ENCODE measurements around the gene FAM83G.
A peak's percentile ranks its signal among the peaks of the same experiment; 100 is the strongest.
"Not testable (repeated sequence)": the region's sequence is repeated elsewhere in the genome, so short reads cannot be mapped to it uniquely, and the experiment has no call there.

The FAM83G gene

GRCh38 chr17:19023209-19023999 is 18.8 kb upstream of the FAM83G start:
- TF ChIP-seq ZC3H10 (CRISPR knock-in tag; IDR thresholded peaks at IDR 0.05) (no peak), GLIS3 (CRISPR knock-in tag; IDR thresholded peaks at IDR 0.05) (no peak), ISL1 (CRISPR knock-in tag; IDR thresholded peaks at IDR 0.05) (no peak)
- no peak for ATAC-seq

GRCh38 chr17:19022747-19023146 is 18.2 kb upstream of the FAM83G start:
- no peak for ATAC-seq
- TF ChIP-seq GLIS3 (CRISPR knock-in tag; IDR thresholded peaks at IDR 0.05) (no peak), ZC3H10 (CRISPR knock-in tag; IDR thresholded peaks at IDR 0.05) (no peak), CREB5 (CRISPR knock-in tag; IDR thresholded peaks at IDR 0.05; ENCODE audit: low read depth) (no peak), ISL1 (CRISPR knock-in tag; IDR thresholded peaks at IDR 0.05) (no peak), CSDC2 (CRISPR knock-in tag; IDR thresholded peaks at IDR 0.05) (no peak), ZFP3 (CRISPR knock-in tag; IDR thresholded peaks at IDR 0.05) (no peak), OSR1 (CRISPR knock-in tag; IDR thresholded peaks at IDR 0.05) (no peak), ZNF565 (CRISPR knock-in tag; conservative IDR thresholded peaks at IDR 0.05; ENCODE audit: low read depth) (no peak), ZNF70 (CRISPR knock-in tag; IDR thresholded peaks at IDR 0.05) (no peak), ZFP30 (CRISPR knock-in tag; IDR thresholded peaks at IDR 0.05) (no peak)

GRCh38 chr17:19022128-19022527 is 17.6 kb upstream of the FAM83G start:
- no peak for ATAC-seq
- no peak for TF ChIP-seq PATZ1 (CRISPR knock-in tag; IDR thresholded peaks at IDR 0.05; ENCODE audit: borderline replicate concordance)

GRCh38 chr17:19021622-19022083 is 17.1 kb upstream of the FAM83G start:
- peak; percentile 40; the same call in 1 of the 3 replicates for ATAC-seq
- TF ChIP-seq ZC3H10 (CRISPR knock-in tag; IDR thresholded peaks at IDR 0.05) (no peak), POU6F1 (CRISPR knock-in tag; IDR thresholded peaks at IDR 0.05; ENCODE audit: borderline replicate concordance, low read depth) (no peak), ISL1 (CRISPR knock-in tag; IDR thresholded peaks at IDR 0.05) (no peak), GLIS3 (CRISPR knock-in tag; IDR thresholded peaks at IDR 0.05) (no peak), CSRNP3 (CRISPR knock-in tag; IDR thresholded peaks at IDR 0.05) (no peak), CREB5 (CRISPR knock-in tag; IDR thresholded peaks at IDR 0.05; ENCODE audit: low read depth) (no peak), ZFP30 (CRISPR knock-in tag; IDR thresholded peaks at IDR 0.05) (no peak), ZNF70 (CRISPR knock-in tag; IDR thresholded peaks at IDR 0.05) (no peak), RARB (CRISPR knock-in tag; IDR thresholded peaks at IDR 0.05) (no peak), ESRRG (CRISPR knock-in tag; IDR thresholded peaks at IDR 0.05) (no peak), BACH2 (CRISPR knock-in tag; IDR thresholded peaks at IDR 0.05; ENCODE audit: borderline replicate concordance) (no peak), ZNF8 (CRISPR knock-in tag; IDR thresholded peaks at IDR 0.05) (no peak)

- ATAC-seq, result not testable (repeated sequence)
Observed at GRCh38 chr17:19021011-19021621, 16.6 kb upstream of the FAM83G start.

Data from SK-N-SH treated with all-trans-retinoic acid at 6 μM for 48 hours (cell line).